ENCODE results near the gene SPAG9. TPM values are rescaled to one million over a fixed set of nuclear protein-coding genes. Genes with fewer than 3 reads are reported as not detected.

SPAG9 gene
- total and polyA plus RNA-seq, 2 experiments from 2014 or later: 13.7 to 45.0 TPM

GRCh38 chr17:51029142-51029541, 91.5 kb downstream of the SPAG9 start (continued):
- TF ChIP-seq ZNF462 (CRISPR knock-in tag; IDR thresholded peaks at IDR 0.05): no peak
- TF ChIP-seq JUNB (IDR thresholded peaks at IDR 0.05; ENCODE audit: unreplicated experiment): no peak

- DNase-seq (ENCODE audit: low spot score): no peak
- Histone ChIP-seq H4K20me1 (replicated peaks; ENCODE audit: insufficient read depth) (no peaks in the 10 kb centered on the region), H3K79me2 (replicated peaks; ENCODE audit: insufficient read depth) (no peaks in the 10 kb centered on the region), H3K9me2 (ENCODE audit: insufficient read depth) (no peaks in the 10 kb centered on the region), H3K4me1 (ENCODE audit: insufficient read depth) (no peaks in the 10 kb centered on the region), H3K36me3 (ENCODE audit: insufficient read depth) (no peaks in the 10 kb centered on the region), H3K27ac (ENCODE audit: low read depth) (no peak overlapping the region), H3F3A (replicated peaks; ENCODE audit: low read depth) (no peaks in the 10 kb centered on the region), H3K4me2 (no peak overlapping the region), H2AFZ (no peak overlapping the region), H3K27me3 (ENCODE audit: insufficient read depth) (no peaks in the 10 kb centered on the region), H3K4me3 (no peak overlapping the region)
- H3K27ac Mint-ChIP-seq: no peak overlapping the region
- H3K9me3 Mint-ChIP-seq: no peaks in the 10 kb centered on the region
- H3K27me3 Mint-ChIP-seq (ENCODE audit: insufficient read depth, low read depth, poor library complexity): peaks cover 2% of the 10 kb centered on the region
- ATAC-seq: no peak
- H3K4me3 Mint-ChIP-seq: no peak overlapping the region
- no peaks in the 10 kb centered on the region for H3K36me3 Mint-ChIP-seq (ENCODE audit: low read depth)
- no peaks in the 10 kb centered on the region for H3K4me1 Mint-ChIP-seq
- TF ChIP-seq ZNF114 (CRISPR knock-in tag; IDR thresholded peaks at IDR 0.05) (no peak), JUNB (IDR thresholded peaks at IDR 0.05; ENCODE audit: unreplicated experiment) (no peak), EZH2phosphoT487 (IDR thresholded peaks at IDR 0.05; ENCODE audit: unreplicated experiment) (no peak), POLR2AphosphoS5 (IDR thresholded peaks at IDR 0.05; ENCODE audit: low read depth) (no peak), NANOG (IDR thresholded peaks at IDR 0.05; ENCODE audit: borderline replicate concordance) (no peak), REST (IDR thresholded peaks at IDR 0.05; ENCODE audit: unreplicated experiment) (no peak), ETS1 (IDR thresholded peaks at IDR 0.05) (no peak), CREB1 (CRISPR knock-in tag; IDR thresholded peaks at IDR 0.05; ENCODE audit: low read depth) (no peak), EZH2 (IDR thresholded peaks at IDR 0.05; ENCODE audit: low read depth, unreplicated experiment) (no peak)
Observed at GRCh38 chr17:51028176-51028863, 92.3 kb downstream of the SPAG9 start.
